ENCODE measurements around the gene DNHD1.

The DNHD1 gene

DNA sequence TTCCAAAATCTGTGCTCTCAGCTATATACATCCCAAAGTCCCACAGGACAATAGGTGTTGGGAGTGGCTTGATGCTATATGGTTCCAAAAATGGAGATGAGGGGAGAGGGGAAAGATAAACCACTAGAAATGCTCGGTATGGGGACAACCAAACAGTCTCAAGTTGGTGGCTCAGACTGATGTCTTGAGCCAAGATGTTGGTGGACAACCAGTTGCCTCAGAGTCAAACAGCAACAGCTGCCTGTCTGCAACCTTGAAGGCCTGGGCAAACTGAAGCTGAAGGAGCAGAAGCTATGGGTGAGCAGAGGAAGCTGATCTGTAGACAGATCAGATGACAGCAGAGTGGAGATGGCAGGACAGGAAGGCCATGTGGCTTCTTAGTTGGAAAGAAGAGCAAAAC is 102.4 kb downstream of the DNHD1 start:
- H3K27me3 ChIP-seq (ENCODE audit: control insufficient read depth, insufficient read depth, low read length), result no peaks in the 10 kb centered on the region
- H3K9ac ChIP-seq (ENCODE audit: low read length), result no peak overlapping the region
- H3K9me3 ChIP-seq (ENCODE audit: control insufficient read depth, insufficient read depth, low read depth, low read length), result no peaks in the 10 kb centered on the region
- no peak overlapping the region for H3K4me3 ChIP-seq (ENCODE audit: low read depth, low read length)
- H3K36me3 ChIP-seq (ENCODE audit: control insufficient read depth, insufficient read depth, low read length), result peaks cover 45% of the 10 kb centered on the region
- H3K27ac ChIP-seq (ENCODE audit: low read depth, low read length), result no peak overlapping the region
- peaks cover 6% of the 10 kb centered on the region for H3K4me1 ChIP-seq (ENCODE audit: control insufficient read depth, insufficient read depth, low read length)

- H3K9ac ChIP-seq (ENCODE audit: low read length), result no peak overlapping the region
- no peaks in the 10 kb centered on the region for H3K27me3 ChIP-seq (ENCODE audit: control insufficient read depth, insufficient read depth, low read length)
- no peaks in the 10 kb centered on the region for H3K9me3 ChIP-seq (ENCODE audit: control insufficient read depth, insufficient read depth, low read depth, low read length)
- peaks cover 45% of the 10 kb centered on the region for H3K36me3 ChIP-seq (ENCODE audit: control insufficient read depth, insufficient read depth, low read length)
- H3K4me1 ChIP-seq (ENCODE audit: control insufficient read depth, insufficient read depth, low read length), result peaks cover 10% of the 10 kb centered on the region
- no peak overlapping the region for H3K4me3 ChIP-seq (ENCODE audit: low read depth, low read length)
- no peak overlapping the region for H3K27ac ChIP-seq (ENCODE audit: low read depth, low read length)
Measured at GRCh38 chr11:6599881-6600390, 102.9 kb downstream of the DNHD1 start.

- Histone ChIP-seq H3K4me3 (ENCODE audit: low read depth, low read length) (no peak overlapping the region), H3K9me3 (ENCODE audit: control insufficient read depth, insufficient read depth, low read depth, low read length) (no peaks in the 10 kb centered on the region), H3K27me3 (ENCODE audit: control insufficient read depth, insufficient read depth, low read length) (no peaks in the 10 kb centered on the region), H3K9ac (ENCODE audit: low read length) (no peak overlapping the region), H3K36me3 (ENCODE audit: control insufficient read depth, insufficient read depth, low read length) (peaks cover 44% of the 10 kb centered on the region), H3K4me1 (ENCODE audit: control insufficient read depth, insufficient read depth, low read length) (peaks cover 13% of the 10 kb centered on the region), H3K27ac (ENCODE audit: low read depth, low read length) (no peak overlapping the region)
Measured at GRCh38 chr11:6601041-6601461, 104.0 kb downstream of the DNHD1 start.

DNA sequence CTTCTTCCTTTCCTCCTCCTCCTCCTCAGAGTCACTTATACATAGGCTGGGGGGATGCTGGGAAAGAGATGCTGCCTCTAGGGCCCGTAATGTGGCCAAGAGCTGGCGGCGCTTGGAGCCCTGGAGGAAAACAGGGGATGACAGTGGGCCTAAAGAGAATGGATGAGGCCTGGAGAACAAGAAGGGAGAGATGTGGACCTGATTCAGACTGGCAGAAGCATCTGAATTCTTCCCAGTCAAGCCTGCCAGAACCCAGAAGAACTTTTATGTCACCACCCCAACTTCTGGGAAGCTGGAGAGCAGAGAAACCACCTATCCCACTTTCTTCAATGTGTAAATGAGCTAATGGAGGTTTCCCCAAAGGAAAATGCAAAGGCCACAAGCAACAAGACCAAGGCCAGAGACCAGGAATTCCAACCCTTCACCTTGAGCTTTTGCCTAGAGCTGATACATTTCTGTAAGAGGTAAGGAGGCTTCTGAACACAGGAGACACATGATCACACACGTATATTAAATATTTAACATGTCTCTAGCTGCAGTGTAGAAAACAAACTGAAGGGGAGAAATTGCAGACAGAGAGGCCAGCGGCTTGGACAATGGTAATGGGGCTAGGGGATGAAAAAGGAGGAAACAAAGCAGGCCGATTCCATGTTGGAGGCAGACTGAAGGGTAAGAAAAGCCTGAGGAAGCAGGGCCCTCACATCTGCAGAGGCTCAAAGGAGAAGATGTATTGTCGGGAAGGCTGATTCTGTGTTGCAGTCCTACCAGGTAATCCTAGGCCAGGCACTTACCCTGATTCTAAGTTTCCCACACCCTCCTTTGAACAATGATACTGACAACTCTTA is 105.2 kb downstream of the DNHD1 start:
- H3K4me1 ChIP-seq (ENCODE audit: control insufficient read depth, insufficient read depth, low read length), result peaks cover 23% of the 10 kb centered on the region
- peaks cover 38% of the 10 kb centered on the region for H3K36me3 ChIP-seq (ENCODE audit: control insufficient read depth, insufficient read depth, low read length)
- H3K27me3 ChIP-seq (ENCODE audit: control insufficient read depth, insufficient read depth, low read length), result no peaks in the 10 kb centered on the region
- H3K9ac ChIP-seq (ENCODE audit: low read length), result peak overlapping the region; percentile 64
- H3K4me3 ChIP-seq (ENCODE audit: low read depth, low read length), result peak overlapping the region; percentile 86
- no peak overlapping the region for H3K27ac ChIP-seq (ENCODE audit: low read depth, low read length)
- no peaks in the 10 kb centered on the region for H3K9me3 ChIP-seq (ENCODE audit: control insufficient read depth, insufficient read depth, low read depth, low read length)

- Histone ChIP-seq H3K9me3 (ENCODE audit: control insufficient read depth, insufficient read depth, low read depth, low read length) (no peaks in the 10 kb centered on the region), H3K4me3 (ENCODE audit: low read depth, low read length) (peak within 1 kb of the TSS; percentile 86), H3K9ac (ENCODE audit: low read length) (peak within 1 kb of the TSS; percentile 96), H3K36me3 (ENCODE audit: control insufficient read depth, insufficient read depth, low read length) (peaks cover 44% of the 10 kb centered on the region), H3K4me1 (ENCODE audit: control insufficient read depth, insufficient read depth, low read length) (peaks cover 27% of the 10 kb centered on the region), H3K27ac (ENCODE audit: low read depth, low read length) (peak within 1 kb of the TSS; percentile 65; the same call in 1 of the 2 replicates), H3K27me3 (ENCODE audit: control insufficient read depth, insufficient read depth, low read length) (no peaks in the 10 kb centered on the region)
Measured at GRCh38 chr11:6603287-6604080, 106.4 kb downstream of the DNHD1 start, which contains the start of the genes ILK and RRP8. ILK (plus strand) TSS chr11:6603774; CDS start chr11:6604272, 498 bp downstream. RRP8 (minus strand) TSS chr11:6603616; CDS start chr11:6603502, 114 bp downstream.

GRCh38 chr11:6604081-6604626 is 107.1 kb downstream of the DNHD1 start:
- H3K36me3 ChIP-seq (ENCODE audit: control insufficient read depth, insufficient read depth, low read length), result peaks cover 44% of the 10 kb centered on the region
- H3K9ac ChIP-seq (ENCODE audit: low read length), result peak overlapping the region; percentile 96
- H3K9me3 ChIP-seq (ENCODE audit: control insufficient read depth, insufficient read depth, low read depth, low read length), result no peaks in the 10 kb centered on the region
- peak overlapping the region; percentile 86 for H3K4me3 ChIP-seq (ENCODE audit: low read depth, low read length)
- peak overlapping the region; percentile 65; the same call in 1 of the 2 replicates for H3K27ac ChIP-seq (ENCODE audit: low read depth, low read length)
- H3K4me1 ChIP-seq (ENCODE audit: control insufficient read depth, insufficient read depth, low read length), result peaks cover 27% of the 10 kb centered on the region
- no peaks in the 10 kb centered on the region for H3K27me3 ChIP-seq (ENCODE audit: control insufficient read depth, insufficient read depth, low read length)

GRCh38 chr11:6604790-6605189 is 107.7 kb downstream of the DNHD1 start:
- Histone ChIP-seq H3K36me3 (ENCODE audit: control insufficient read depth, insufficient read depth, low read length) (peaks cover 44% of the 10 kb centered on the region), H3K4me1 (ENCODE audit: control insufficient read depth, insufficient read depth, low read length) (peaks cover 27% of the 10 kb centered on the region), H3K27me3 (ENCODE audit: control insufficient read depth, insufficient read depth, low read length) (no peaks in the 10 kb centered on the region), H3K9ac (ENCODE audit: low read length) (peak overlapping the region; percentile 96), H3K27ac (ENCODE audit: low read depth, low read length) (no peak overlapping the region), H3K4me3 (ENCODE audit: low read depth, low read length) (peak overlapping the region; percentile 86), H3K9me3 (ENCODE audit: control insufficient read depth, insufficient read depth, low read depth, low read length) (no peaks in the 10 kb centered on the region)

DNA sequence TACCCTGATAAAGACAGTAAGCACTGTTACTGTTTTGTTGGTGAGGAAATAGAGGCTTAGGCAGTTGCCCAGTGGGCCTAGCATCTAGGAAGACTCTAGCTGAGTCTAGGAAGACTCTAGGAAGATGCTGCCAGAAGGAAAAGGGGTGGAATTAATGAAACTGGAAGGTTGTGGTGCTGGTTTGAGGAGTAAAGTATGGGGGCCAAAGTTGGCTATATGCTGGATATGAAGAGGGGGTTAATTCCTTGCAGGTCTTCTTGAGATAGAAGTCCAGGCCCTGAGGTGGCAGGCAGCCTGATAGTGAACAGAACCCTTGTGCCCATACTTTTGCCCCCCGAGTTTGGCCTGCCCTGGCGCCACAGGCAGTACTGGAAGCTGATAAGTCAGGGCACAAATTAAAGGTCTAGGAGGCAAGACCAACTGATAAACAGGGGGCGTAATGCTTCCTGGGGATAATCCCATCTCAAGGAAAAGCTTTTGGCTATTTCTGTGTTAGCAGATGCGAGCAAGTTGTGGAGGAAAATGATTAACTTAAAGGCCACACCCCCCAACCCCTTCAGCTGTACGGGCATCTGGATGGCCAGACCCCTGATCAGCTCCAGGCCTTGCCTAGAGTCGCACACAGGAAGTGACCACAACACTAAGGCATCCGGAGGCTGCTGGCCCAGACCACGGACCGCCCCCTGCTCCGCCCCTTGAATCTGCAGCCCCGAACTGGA is 109.5 kb downstream of the DNHD1 start:
- Histone ChIP-seq H3K27me3 (ENCODE audit: control insufficient read depth, insufficient read depth, low read length) (no peaks in the 10 kb centered on the region), H3K9ac (ENCODE audit: low read length) (peak overlapping the region; percentile 60), H3K27ac (ENCODE audit: low read depth, low read length) (peak overlapping the region; percentile 75), H3K9me3 (ENCODE audit: control insufficient read depth, insufficient read depth, low read depth, low read length) (no peaks in the 10 kb centered on the region), H3K4me3 (ENCODE audit: low read depth, low read length) (peak overlapping the region; percentile 28; the same call in 1 of the 2 replicates), H3K36me3 (ENCODE audit: control insufficient read depth, insufficient read depth, low read length) (peaks cover 43% of the 10 kb centered on the region), H3K4me1 (ENCODE audit: control insufficient read depth, insufficient read depth, low read length) (peaks cover 27% of the 10 kb centered on the region)

DNA sequence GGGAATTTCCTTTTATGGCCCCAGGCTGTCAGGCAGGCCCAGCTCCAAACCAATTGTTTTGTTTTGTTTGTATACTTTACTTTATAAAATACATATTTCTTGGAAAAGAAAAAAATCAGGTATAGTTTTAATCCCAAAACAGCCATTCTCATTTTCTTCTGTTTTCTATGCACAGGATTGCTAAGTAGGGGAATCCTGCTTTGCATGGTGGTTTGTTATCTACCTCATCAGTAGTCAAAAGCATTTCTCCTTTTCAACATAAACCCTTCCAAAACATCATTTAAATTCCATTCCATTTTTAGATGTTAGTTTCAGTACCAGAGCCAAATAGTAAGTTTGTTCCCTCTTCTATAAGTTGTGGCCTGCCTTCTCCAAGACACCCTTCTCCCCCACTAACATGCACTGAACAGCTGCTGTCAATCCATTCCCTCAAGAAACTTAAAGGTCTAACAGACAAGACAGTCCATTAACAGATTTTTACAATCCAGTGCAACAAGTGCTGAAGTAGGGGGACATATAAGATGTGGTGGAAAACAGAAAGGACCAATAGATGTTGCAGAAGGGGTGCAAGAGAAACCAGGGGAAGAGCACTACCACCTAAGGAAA is 110.2 kb downstream of the DNHD1 start:
- peaks cover 41% of the 10 kb centered on the region for H3K36me3 ChIP-seq (ENCODE audit: control insufficient read depth, insufficient read depth, low read length)
- peak overlapping the region; percentile 55 for H3K9ac ChIP-seq (ENCODE audit: low read length)
- H3K27me3 ChIP-seq (ENCODE audit: control insufficient read depth, insufficient read depth, low read length), result no peaks in the 10 kb centered on the region
- H3K4me1 ChIP-seq (ENCODE audit: control insufficient read depth, insufficient read depth, low read length), result peaks cover 25% of the 10 kb centered on the region
- peak overlapping the region; percentile 82 for H3K27ac ChIP-seq (ENCODE audit: low read depth, low read length)
- no peak overlapping the region for H3K4me3 ChIP-seq (ENCODE audit: low read depth, low read length)
- H3K9me3 ChIP-seq (ENCODE audit: control insufficient read depth, insufficient read depth, low read depth, low read length), result no peaks in the 10 kb centered on the region

DNA sequence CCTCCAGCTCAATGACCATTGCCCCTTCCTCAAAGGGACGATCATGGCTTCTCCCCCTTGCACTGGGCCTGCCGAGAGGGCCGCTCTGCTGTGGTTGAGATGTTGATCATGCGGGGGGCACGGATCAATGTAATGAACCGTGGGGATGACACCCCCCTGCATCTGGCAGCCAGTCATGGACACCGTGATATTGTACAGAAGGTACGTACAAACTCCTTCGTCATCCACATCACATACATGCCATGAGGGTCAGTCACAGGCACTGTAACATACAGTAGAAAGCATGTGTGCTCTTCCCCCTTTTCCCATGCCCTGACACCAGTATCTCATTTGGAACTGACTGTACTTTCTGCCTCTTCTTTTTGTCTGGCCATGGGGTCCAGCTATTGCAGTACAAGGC is 110.9 kb downstream of the DNHD1 start:
- no peaks in the 10 kb centered on the region for H3K9me3 ChIP-seq (ENCODE audit: control insufficient read depth, insufficient read depth, low read depth, low read length)
- H3K36me3 ChIP-seq (ENCODE audit: control insufficient read depth, insufficient read depth, low read length), result peaks cover 41% of the 10 kb centered on the region
- no peak overlapping the region for H3K27ac ChIP-seq (ENCODE audit: low read depth, low read length)
- H3K27me3 ChIP-seq (ENCODE audit: control insufficient read depth, insufficient read depth, low read length), result no peaks in the 10 kb centered on the region
- H3K4me1 ChIP-seq (ENCODE audit: control insufficient read depth, insufficient read depth, low read length), result peaks cover 24% of the 10 kb centered on the region
- H3K9ac ChIP-seq (ENCODE audit: low read length), result no peak overlapping the region
- no peak overlapping the region for H3K4me3 ChIP-seq (ENCODE audit: low read depth, low read length)
